Muscle layer of duodenum (tissue), 2 donors: Measurements from ENCODE around the gene YWHAB.
"Not testable (repeated sequence)": the region's sequence is repeated elsewhere in the genome, so short reads cannot be mapped to it uniquely, and the experiment has no call there.

Experiments used
- H3K27ac ChIP-seq: one replicate; pipeline ENCODE4 v1.7.0; 2013; ENCODE audit warnings: mild to moderate bottlenecking, low read length
- H3K27me3 ChIP-seq: one replicate; pipeline ENCODE4 v1.7.0; 2013; ENCODE audit warnings: low read depth, mild to moderate bottlenecking, control low read depth, low read length
- H3K36me3 ChIP-seq, 2 donors: one replicate each; pipeline ENCODE4 v1.7.0; 2013; ENCODE audit warnings: low read length in 2 of 2, control low read depth in 1 of 2, mild to moderate bottlenecking in 1 of 2; ENCODE audit not compliant: insufficient read depth in 2 of 2, control insufficient read depth in 1 of 2
- H3K4me1 ChIP-seq, 2 donors: one replicate each; pipeline ENCODE4 v1.7.0; 2013; ENCODE audit warnings: low read length in 2 of 2, mild to moderate bottlenecking in 2 of 2, control low read depth in 1 of 2, moderate library complexity in 1 of 2; ENCODE audit not compliant: insufficient read depth in 2 of 2, control insufficient read depth in 1 of 2
- H3K4me3 ChIP-seq, 2 donors: one replicate each; pipeline ENCODE4 v1.7.0; 2013; ENCODE audit warnings: low read length in 2 of 2, low read depth in 1 of 2, mild to moderate bottlenecking in 1 of 2
- H3K9me3 ChIP-seq, 2 donors: one replicate each; pipeline ENCODE4 v1.7.0; 2013; ENCODE audit warnings: low read length in 2 of 2, control low read depth in 1 of 2, mild to moderate bottlenecking in 1 of 2; ENCODE audit not compliant: control insufficient read depth in 1 of 2
- donor health status: healthy.

The YWHAB gene

GRCh38 chr20:44882360-44882759 lies 3.1 kb upstream of the YWHAB start:
- H3K36me3 ChIP-seq, H3K9me3 ChIP-seq, H3K27ac ChIP-seq, H3K27me3 ChIP-seq, H3K4me3 ChIP-seq: not testable (repeated sequence)
- peaks cover 9 to 10% of the 10 kb centered on the region in 2 donors for H3K4me1 ChIP-seq

DNA sequence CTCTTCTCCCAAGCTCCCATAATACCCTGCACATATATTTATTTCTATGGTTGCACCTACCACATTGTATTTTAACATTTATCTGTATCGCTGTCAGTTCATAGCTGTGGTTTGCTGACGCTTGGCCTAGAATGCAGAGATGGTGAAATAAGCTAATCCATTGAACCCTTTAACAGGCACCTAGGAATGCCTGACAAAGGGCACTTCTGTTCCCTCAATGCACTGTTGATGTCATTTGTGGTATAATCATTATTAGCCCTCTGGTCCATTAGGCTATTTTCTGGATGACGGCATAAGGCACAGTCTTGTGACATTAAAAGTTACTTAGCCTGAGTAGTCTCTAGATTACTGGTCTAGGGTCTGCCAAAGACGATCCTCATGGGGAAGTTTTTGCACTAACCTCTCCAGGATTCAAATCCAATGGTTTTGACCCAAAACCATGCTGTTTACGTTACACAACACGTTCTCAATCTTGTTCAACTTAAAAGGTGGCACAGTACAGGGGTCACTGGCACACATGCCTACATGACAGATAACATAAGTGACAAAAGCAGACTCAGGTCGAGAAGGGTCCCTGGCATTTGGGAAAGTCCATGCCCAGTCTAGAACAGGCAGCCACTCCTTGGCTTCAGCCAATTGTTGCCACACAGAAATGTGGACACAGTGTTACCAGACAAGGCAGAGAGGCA lies 2.1 kb upstream of the YWHAB start:
- H3K36me3 ChIP-seq = no peaks in the 10 kb centered on the region
- no peaks in the 10 kb centered on the region for H3K9me3 ChIP-seq
- H3K4me1 ChIP-seq = peaks cover 18 to 20% of the 10 kb centered on the region in 2 donors
- H3K4me3 ChIP-seq = no peak overlapping the region
- no peak overlapping the region for H3K27ac ChIP-seq
- H3K27me3 ChIP-seq = no peaks in the 10 kb centered on the region

DNA sequence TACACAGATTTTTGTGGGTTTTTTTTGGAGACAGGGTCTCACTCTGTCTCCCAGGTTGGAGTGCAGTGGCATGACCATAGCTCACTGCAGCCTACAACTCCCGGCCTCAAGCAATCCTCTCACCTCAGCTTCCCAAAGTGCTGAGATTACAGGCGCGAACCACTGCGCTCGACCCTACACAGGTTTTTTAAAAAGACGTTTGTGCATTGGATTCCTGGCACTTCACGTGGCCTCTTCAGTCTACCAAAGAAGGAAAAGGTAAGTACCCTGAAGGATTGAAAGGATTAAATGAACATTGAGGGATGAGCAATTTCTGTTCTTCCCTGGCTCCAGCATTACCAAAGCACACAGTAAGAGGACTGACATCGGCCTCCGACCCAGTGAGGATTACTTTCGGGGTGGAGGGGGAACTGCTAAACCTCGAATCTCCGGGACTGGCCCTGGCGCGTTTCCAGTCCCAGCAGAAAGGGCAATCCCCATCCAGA lies 556 bp upstream of the YWHAB start:
- H3K27ac ChIP-seq = peak overlapping the region; percentile 67
- no peaks in the 10 kb centered on the region for H3K27me3 ChIP-seq
- no peaks in the 10 kb centered on the region for H3K36me3 ChIP-seq
- no peaks in the 10 kb centered on the region for H3K9me3 ChIP-seq
- peak overlapping the region; percentile 87 to 90 for H3K4me3 ChIP-seq
- peaks cover 28 to 30% of the 10 kb centered on the region in 2 donors for H3K4me1 ChIP-seq

- Histone ChIP-seq H3K4me3 (peak overlapping the region; percentile 87 to 96), H3K9me3 (no peaks in the 10 kb centered on the region), H3K36me3 (no peaks in the 10 kb centered on the region), H3K27ac (peak overlapping the region; percentile 90), H3K4me1 (peaks cover 28 to 34% of the 10 kb centered on the region in 2 donors), H3K27me3 (no peaks in the 10 kb centered on the region)
Measured at GRCh38 chr20:44886266-44886651, 754 bp downstream of the YWHAB start.

DNA sequence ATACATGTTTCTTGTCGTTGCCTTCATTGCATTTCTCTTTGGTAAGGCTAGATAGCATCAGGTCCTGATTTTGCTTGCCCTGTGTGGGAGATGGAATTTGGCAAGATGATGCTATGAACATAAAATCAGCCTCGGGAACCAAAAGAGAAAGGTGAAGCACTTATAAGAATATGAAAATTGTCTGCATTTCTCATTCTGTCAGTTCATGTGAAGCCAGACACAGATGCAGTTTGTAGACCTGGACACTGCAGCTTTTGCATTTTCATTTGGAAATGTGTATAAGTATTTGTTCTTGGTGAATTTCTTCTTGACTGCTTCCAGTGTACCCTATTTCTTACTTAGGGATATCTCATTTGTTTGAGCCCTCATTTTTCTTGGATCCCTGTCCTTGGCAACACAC lies 1.3 kb downstream of the YWHAB start:
- peak overlapping the region; percentile 90 for H3K27ac ChIP-seq
- peaks cover 28 to 37% of the 10 kb centered on the region in 2 donors for H3K4me1 ChIP-seq
- H3K9me3 ChIP-seq = no peaks in the 10 kb centered on the region
- H3K36me3 ChIP-seq = no peaks in the 10 kb centered on the region
- peak overlapping the region; percentile 87 to 96 for H3K4me3 ChIP-seq
- no peaks in the 10 kb centered on the region for H3K27me3 ChIP-seq

DNA sequence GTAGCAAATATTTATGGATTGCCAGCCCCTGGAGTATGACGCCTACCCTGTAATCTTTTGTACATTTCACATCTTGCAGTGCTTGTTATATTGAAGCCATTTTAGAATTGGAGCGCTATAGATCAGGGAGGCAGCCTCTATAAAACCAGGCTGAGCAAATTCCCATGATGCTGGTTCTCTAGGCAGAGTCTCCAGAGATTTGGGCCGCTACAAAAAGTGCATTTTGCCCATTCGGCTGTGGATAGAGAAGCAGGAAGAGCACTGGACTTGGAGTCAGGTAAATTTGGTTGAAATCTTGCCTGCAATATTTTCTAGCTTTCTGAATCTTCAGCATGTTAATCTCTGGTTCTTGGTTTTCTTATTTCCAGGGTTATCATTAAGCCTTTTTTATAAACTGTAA lies 2.0 kb downstream of the YWHAB start:
- Histone ChIP-seq H3K27ac (no peak overlapping the region), H3K36me3 (no peaks in the 10 kb centered on the region), H3K9me3 (no peaks in the 10 kb centered on the region), H3K27me3 (no peaks in the 10 kb centered on the region), H3K4me1 (peaks cover 28 to 37% of the 10 kb centered on the region in 2 donors), H3K4me3 (peak overlapping the region; percentile 87 to 96)

DNA sequence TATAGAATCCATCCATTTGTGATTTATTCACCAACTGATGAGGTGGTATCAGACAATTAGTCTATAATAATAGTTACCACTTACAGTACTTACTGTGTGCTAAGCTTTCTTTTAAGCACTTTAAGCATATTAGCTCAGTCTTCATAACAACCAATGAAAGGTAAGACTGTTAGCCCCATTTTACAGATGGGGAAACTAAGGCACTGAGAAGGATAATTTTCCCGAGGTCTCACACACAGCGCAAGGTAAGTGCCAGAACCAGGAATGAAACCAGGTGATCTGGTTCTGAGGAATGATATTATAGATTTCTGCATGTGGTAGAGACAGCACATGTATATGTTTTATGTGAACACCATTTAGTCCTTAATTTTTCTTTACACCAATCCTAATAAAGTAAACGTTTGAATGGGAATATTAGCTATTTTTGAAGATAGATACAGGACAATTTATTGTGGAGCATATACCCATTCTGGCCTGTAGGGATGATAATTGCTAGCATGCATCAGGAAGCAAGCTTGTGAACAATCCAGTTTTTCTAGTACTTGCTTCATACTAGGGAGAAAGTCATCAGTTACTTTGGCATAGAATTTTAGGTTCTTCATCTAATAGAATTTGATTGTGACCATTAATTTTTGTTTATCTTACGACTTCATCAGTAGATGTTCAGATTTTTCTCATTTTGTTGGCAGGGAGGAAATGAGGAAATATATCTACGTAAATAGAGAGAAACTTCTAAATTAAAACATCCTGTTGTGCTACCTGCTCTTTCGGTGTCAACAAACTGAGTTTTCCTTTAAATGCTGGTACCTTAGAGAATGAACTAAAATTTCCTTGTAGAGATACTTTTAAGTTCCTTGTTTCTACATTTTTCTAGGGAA lies 3.0 kb downstream of the YWHAB start:
- Histone ChIP-seq H3K36me3 (no peaks in the 10 kb centered on the region), H3K4me1 (peaks cover 28 to 37% of the 10 kb centered on the region in 2 donors), H3K9me3 (no peaks in the 10 kb centered on the region), H3K4me3 (peak overlapping the region in 1 of 2 donors; percentile 96), H3K27ac (peak overlapping the region; percentile 19), H3K27me3 (no peaks in the 10 kb centered on the region)

DNA sequence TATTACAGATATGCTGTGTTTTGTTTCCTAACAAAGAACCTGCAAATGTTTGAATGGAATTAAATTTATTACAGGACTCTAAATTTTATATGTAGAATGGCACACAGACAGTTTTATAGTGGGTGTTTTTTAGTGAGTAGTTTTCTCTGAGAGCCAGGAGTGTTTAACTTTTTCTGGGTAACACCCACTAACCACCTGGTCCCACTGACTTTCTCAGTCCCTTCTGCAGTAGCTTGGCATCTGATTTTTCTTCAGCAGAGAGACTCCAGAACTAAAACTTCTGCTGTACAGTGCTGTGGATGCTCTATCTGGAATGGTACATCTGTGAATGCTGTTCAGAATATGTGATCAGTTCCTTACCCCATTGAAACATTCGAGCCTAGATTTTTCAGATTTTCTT lies 6.3 kb downstream of the YWHAB start:
- Histone ChIP-seq H3K36me3 (no peaks in the 10 kb centered on the region), H3K27me3 (no peaks in the 10 kb centered on the region), H3K4me3 (no peak overlapping the region), H3K4me1 (peaks cover 37 to 52% of the 10 kb centered on the region in 2 donors), H3K27ac (no peak overlapping the region), H3K9me3 (no peaks in the 10 kb centered on the region)

DNA sequence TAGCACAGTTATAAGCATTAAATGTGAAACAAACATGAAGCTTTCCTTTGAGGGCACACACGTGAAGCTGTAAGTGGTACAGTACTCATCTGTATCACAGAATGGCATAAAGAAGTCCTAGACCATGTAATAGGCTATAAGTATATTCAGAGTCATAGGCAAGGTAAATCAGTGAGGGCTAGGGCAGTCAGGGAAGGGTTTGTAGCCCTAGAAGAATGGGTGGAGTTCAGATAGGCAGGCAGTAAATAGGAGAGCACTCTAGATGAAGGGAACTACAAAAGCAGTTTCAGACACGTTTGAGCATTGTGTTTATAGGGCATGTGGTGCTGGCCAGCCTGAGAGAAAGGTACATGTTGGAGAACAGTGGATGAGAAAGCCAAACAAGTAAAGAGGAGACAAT lies 9.5 kb downstream of the YWHAB start:
- peaks cover 0 to 2% of the 10 kb centered on the region in 2 donors for H3K36me3 ChIP-seq
- H3K9me3 ChIP-seq = no peaks in the 10 kb centered on the region
- no peaks in the 10 kb centered on the region for H3K27me3 ChIP-seq
- no peak overlapping the region for H3K4me3 ChIP-seq
- H3K27ac ChIP-seq = no peak overlapping the region
- peaks cover 13 to 30% of the 10 kb centered on the region in 2 donors for H3K4me1 ChIP-seq

DNA sequence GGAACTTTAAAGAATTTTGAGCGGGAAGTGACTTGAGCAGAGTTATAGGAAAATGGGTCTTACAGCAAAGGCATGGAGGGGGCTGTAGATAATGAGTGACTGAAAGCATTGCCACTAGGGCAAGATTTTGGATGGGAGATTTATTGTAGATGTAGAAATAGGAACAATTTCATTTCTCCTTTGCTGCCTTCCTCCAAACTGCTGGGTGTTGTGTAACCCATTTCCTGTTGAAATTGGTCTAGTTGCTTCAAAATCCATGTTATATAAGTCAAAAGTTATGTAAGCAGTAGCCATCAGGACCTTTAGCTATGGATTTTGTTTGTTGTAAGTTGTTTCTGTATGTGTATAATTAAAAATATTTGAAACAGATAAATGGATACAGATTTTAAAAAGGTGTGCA lies 11.1 kb downstream of the YWHAB start:
- H3K27me3 ChIP-seq = no peaks in the 10 kb centered on the region
- H3K27ac ChIP-seq = no peak overlapping the region
- no peak overlapping the region for H3K4me3 ChIP-seq
- H3K4me1 ChIP-seq = peaks cover 13 to 32% of the 10 kb centered on the region in 2 donors
- peaks cover 5 to 9% of the 10 kb centered on the region in 2 donors for H3K36me3 ChIP-seq
- no peaks in the 10 kb centered on the region for H3K9me3 ChIP-seq

- Histone ChIP-seq H3K36me3 (peaks cover 10 to 14% of the 10 kb centered on the region in 2 donors), H3K27me3 (no peaks in the 10 kb centered on the region), H3K4me3 (no peak overlapping the region), H3K9me3 (no peaks in the 10 kb centered on the region), H3K4me1 (peaks cover 13 to 33% of the 10 kb centered on the region in 2 donors), H3K27ac (no peak overlapping the region)
Measured at GRCh38 chr20:44897133-44897532, 11.6 kb downstream of the YWHAB start.
